Ishikawa (cell line): ENCODE results near the gene MMP26.

ENCODE experiments used
- EGR1 ChIP-seq: IDR thresholded peaks from 2 replicates; pipeline ENCODE4 v1.6.1; 2012
- TEAD4 ChIP-seq: IDR thresholded peaks from 2 replicates; pipeline ENCODE4 v1.6.1; 2012
- ZBTB7A ChIP-seq: IDR thresholded peaks from 2 replicates; pipeline ENCODE4 v1.6.1; 2012; ENCODE audit warnings: low read depth
- TF ChIP-seq, protein P1 (sequence below): IDR thresholded peaks from 2 replicates; pipeline ENCODE4 v1.6.1; 2012; ENCODE audit warnings: low read depth, mild to moderate bottlenecking
- TF ChIP-seq, protein P2 (sequence below): IDR thresholded peaks from 2 replicates; pipeline ENCODE4 v1.6.1; 2012

The MMP26 gene

DNA sequence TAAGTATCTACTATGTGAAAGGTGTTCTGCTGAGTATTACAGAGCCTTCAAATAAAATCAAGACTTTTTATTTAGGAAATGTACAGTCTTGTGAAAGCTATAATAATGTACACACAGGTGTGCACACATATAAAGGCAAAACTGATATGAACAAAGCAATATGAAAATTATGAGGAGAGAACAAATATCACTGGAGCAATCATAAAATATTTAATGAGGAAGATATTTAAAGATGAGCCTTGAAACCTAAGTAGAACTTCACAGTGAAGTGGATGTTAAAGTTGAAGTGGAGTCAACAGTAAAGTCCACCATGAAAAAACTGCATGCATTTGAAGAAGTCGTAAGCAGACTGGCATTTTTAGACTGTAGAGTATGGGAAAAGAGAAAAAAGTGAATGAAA, 46.6 kb downstream of the MMP26 start:
- no peak for TF ChIP-seq TEAD4
- TF ChIP-seq, protein P1, sequence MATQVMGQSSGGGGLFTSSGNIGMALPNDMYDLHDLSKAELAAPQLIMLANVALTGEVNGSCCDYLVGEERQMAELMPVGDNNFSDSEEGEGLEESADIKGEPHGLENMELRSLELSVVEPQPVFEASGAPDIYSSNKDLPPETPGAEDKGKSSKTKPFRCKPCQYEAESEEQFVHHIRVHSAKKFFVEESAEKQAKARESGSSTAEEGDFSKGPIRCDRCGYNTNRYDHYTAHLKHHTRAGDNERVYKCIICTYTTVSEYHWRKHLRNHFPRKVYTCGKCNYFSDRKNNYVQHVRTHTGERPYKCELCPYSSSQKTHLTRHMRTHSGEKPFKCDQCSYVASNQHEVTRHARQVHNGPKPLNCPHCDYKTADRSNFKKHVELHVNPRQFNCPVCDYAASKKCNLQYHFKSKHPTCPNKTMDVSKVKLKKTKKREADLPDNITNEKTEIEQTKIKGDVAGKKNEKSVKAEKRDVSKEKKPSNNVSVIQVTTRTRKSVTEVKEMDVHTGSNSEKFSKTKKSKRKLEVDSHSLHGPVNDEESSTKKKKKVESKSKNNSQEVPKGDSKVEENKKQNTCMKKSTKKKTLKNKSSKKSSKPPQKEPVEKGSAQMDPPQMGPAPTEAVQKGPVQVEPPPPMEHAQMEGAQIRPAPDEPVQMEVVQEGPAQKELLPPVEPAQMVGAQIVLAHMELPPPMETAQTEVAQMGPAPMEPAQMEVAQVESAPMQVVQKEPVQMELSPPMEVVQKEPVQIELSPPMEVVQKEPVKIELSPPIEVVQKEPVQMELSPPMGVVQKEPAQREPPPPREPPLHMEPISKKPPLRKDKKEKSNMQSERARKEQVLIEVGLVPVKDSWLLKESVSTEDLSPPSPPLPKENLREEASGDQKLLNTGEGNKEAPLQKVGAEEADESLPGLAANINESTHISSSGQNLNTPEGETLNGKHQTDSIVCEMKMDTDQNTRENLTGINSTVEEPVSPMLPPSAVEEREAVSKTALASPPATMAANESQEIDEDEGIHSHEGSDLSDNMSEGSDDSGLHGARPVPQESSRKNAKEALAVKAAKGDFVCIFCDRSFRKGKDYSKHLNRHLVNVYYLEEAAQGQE = no peak
- TF ChIP-seq ZBTB7A = no peak
- no peak for TF ChIP-seq EGR1
- TF ChIP-seq, protein P2, sequence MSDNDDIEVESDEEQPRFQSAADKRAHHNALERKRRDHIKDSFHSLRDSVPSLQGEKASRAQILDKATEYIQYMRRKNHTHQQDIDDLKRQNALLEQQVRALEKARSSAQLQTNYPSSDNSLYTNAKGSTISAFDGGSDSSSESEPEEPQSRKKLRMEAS = no peak
